GM19463 (cell line): ENCODE measurements around the gene ATR.
"Not testable (repeated sequence)": the region's sequence is repeated elsewhere in the genome, so short reads cannot be mapped to it uniquely, and the experiment has no call there.

Experiments
- ATAC-seq: cut with Tn5 transposase; IDR thresholded peaks from one replicate; pipeline ENCODE4 v1.9.1; 2021; ENCODE audit warnings: mild to moderate bottlenecking, moderate library complexity; ENCODE audit not compliant: unreplicated experiment

Gene ATR

DNA sequence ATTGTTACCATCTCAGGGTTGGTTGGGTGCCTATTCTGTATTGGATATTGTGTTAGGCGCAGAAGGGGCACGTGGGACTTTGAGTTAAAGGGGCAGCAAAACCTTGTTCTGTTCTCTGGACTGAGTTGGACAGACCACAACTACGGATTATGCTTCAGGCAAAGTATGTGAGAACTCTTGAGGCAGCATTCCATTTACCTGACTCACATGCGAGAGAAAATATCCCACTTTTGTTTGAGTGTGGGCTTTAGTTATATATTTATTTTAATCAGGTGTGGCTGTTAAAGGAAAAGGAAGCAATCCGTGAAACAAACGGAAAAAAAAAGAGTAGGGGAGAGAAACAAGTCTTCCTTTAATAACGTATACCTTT is 17.0 kb upstream of the ATR start:
- ATAC-seq = no peak

DNA sequence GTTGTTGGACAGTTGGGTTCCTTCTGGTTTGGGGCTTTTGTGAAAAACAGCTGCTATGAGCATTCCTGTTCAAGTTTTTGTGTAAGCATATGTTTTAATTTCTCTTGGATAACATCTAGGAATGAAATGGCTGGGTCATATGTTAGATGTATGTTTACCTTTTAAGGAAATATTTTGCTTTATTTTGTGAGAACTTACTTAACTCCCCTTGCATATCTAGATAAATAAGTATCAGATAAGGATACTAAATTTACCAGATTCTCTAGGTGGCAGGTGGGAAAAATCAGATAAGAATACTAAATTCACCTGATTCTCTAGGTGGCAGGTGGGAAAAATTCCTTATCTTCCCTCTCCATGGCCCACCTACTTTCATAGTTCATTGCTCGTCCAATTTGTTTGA is 16.6 kb upstream of the ATR start:
- ATAC-seq = no peak

DNA sequence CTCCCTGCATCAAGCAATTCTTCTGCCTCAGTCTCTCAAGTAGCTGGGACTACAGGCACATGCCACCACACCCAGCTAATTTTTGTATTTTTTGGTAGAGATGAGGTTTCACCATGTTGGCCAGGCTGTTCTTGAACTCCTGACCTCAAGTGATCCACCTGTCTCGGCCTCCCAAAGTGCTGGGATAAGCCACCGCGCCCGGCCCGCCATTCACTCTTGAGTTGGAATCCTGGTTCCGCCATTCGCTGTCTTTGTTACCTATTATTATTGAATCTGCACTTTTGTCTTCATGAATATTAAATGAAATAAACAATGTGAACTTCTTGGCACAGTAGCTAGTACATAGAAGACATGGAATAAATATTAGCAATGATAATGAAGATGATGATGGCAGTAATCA is 13.7 kb upstream of the ATR start:
- not testable (repeated sequence) for ATAC-seq

DNA sequence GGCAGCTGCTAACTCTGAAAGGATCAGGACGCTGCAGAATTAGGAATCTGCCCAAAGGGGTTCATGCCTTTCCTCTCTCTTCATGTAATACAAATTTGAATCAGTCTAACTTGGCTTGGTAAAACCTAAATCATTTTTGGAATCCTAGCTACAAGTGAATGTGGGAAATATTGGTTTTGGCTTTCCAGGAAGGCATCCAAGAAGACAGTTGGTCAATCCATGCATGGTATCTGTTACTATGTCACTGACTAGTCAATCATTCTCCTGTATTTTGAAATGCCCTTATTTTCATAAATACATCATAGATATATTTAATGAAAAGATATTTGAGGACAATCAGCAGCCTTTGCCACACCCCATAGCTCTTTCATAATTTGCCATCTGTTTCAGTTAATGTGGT is 10.2 kb upstream of the ATR start:
- ATAC-seq = no peak

DNA sequence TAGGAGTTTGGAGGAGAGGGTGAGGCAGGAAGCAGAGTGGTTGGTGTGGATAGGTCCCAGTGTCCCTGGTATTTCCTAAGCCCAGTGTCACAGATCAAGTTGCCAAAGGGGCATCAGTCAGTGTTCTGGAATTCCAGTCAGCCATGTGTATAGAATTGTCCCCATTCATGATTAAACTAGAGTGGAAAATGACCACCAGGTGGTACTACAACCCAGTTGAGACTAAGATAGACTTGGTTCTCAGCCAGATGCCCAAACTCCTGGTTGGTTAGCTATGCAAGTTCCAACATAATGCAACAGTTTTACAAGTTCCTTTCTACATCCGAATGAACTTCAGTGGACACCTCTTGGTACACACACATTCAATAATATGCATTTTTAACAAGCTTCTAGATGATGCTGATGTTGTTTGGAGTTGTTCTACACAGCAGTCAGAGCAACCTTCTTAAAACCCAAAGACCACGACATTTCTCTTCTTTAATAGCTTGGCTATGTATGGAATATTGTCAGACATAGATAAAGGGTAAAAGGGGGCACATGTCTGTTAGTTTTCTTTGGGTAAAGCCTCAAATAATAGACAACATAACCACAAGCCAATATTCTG is 8.4 kb upstream of the ATR start:
- no peak for ATAC-seq

DNA sequence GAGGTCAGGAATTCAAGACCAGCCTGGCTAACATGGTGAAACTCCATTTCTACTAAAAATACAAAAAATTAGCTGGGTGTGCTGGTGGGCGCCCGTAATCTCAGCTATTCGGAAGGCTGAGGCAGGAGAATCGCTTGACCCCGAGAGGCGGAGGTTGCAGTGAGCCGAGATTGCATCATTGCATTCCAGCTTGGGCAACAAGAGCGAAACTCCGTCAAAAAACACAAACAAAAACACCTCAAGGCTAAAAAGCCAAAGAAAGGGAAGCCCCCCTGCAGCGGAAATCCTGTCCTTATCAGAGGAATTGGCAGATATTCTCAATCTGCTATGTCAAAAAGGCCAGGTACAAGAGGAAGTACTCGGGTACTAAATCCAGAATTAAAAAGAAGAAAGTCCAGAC is 2.5 kb upstream of the ATR start:
- ATAC-seq = not testable (repeated sequence)

DNA sequence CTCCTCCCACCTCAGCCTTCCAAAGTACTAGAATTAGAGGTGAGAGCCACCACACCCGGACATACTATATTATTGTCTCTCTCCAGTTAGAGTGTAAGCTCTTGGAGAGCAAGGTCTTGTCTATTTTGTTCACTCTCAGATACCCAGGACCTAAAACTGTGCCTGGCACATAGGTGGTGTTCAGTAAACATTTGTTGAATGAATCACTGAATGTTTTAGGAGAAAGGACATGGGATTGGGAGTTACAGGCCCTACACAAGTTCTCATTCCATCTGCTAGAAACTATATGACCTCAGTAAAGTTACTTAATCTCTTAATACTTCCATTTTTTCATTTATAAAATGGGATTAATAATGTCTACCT is 1.5 kb upstream of the ATR start:
- ATAC-seq = no peak

DNA sequence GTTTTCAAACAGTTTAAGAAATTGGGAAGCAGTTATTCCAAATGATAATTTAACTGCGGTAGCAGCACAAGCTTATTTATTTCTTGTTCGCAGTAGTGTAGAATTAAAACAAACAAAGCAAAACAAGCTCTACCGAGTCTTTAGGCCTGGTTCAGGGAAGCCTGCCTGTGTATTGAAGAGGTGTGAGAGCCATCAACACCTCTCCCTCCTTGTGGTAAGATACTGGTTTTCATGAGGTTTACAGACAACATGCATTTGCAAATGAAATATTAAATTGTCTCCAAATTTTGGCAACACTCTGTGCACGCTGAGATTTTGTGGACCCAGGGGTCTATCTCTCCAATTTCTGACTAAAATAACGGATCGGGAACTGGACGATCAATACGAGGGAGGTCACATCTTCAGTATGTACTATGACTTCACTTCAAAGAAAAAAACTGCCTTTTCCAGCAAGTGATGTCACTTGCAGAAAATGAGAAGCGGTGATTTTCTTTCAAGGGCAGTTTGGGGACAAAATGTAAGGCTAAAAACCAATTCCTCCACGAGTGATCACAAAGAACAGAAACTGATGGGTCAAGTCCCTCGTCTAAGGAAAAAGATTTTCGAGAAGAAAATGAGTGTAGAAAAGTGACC is 721 bp downstream of the ATR start:
- ATAC-seq = no peak

DNA sequence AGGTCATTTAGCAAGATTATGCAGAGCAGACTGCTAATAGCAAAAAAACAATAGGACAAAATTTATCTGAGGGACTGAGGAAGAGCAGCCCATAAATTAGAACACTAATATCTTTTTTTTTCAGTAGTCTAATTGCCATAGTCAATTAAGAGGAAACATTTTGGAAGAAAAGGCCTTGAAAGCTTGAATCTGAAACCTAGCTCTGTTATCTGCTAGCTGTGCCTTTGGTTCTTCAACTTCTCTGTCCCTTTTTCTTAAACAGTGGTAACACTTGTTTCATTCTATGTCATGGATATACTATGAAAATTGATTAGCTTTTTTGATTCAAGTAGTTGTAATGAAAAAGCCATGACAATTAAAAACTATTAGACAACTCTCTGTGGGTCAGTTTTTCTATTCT is 1.7 kb downstream of the ATR start:
- no peak for ATAC-seq

DNA sequence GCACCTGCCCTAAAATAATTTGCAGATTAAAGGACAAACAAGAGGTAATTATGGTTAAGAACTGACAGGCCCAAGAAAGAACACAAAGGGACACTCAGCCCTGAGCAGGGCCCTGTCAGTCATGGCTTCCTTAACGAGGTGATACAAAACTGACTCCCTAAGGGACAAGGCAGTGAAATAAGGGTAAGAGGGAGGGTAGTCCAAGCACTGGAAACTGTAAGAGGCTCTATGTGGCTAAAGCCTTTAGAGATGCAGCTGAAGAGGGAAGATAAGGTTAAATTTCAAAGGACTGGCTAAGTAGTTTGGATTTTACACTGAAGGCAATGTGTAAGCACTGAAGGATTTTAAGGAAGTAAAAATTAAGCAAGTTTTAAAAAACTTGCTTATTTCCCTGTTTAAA is 3.9 kb downstream of the ATR start:
- no peak for ATAC-seq

DNA sequence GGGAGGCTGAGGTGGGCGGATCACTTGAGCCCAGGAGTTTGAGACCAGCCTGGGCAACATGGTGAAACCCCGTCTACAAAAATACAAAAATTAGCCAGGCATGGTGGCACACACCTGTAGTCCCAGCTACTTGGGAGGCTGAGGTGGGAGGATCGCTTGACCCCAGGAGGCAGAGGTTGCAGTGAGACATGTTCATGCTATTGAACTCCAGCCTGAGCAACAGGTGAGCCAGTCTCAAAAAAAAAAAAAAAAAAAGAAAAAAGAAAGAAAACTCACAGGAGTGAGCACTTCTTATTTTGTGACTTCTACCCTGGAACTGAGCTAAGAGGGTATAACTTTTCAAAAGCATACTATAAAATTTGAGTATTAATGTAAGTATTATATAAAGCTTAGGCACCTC is 4.3 kb downstream of the ATR start:
- not testable (repeated sequence) for ATAC-seq

DNA sequence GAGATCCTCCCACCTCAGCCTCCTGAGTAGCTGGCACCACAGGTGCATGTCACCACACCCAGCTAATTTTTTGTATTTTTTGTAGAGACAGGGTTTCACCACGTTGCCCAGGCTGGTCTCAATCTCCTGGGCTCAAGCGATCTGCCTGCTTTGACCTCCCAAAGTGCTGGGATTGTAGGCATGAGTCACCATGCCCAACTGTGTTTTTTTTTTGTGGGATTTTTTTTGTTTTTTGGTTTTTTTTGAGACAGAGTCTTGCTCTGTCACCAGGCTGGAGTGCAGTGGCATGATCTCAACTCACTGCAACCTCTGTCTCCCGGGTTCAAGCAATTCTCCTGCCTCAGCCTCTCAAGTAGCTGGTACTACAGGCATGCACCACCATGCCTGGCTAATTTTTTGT is 9.1 kb downstream of the ATR start:
- ATAC-seq = not testable (repeated sequence)

DNA sequence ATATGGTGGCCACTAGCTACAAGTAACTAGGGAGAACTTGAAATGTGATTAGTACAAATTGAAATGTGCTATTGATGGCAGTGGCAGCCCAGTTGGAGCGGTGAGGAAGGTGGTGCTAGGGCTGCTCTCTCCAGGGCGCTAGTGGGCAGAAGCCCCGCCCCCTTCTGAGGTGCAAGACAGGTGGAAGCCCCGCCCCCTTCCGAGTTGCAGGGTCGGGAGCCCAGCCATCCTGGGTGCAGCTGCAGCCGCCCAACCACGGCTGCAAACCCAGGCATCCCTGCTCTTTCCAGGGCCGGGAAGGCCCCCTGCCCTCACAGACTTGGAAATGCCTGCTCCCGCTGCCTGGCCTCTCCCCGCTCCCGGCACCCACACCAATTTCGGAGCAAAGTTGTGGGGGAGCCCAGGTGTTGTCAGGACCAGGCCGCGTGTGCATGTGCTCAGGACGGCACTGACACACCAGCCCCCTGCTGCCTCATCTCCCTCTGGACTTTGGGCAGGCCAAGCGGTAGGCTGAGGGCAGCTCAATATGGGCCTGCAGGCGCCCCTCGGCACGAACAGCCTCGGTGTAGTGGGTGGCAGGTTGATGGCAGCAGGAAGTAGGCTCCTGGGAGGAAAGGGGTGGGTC is 10.0 kb downstream of the ATR start:
- ATAC-seq = no peak

DNA sequence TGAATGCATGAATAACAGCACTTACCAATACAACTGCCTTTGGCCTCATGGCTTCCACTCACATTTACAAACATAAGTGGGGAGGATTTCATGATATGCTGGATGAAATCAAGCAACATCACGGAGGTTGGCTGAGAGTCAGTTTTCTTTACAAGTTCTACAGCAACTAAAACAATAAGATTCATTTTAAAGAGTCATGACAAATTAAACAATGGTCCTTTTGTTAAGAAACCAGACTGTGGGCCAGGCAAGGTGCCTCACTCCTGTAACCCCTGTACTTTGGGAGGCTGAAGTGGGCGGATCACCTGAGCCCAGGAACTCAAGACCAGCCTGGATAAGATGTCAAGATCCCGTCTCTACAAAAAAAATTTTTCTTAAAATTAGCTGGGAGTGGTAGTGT is 12.4 kb downstream of the ATR start:
- no peak for ATAC-seq

DNA sequence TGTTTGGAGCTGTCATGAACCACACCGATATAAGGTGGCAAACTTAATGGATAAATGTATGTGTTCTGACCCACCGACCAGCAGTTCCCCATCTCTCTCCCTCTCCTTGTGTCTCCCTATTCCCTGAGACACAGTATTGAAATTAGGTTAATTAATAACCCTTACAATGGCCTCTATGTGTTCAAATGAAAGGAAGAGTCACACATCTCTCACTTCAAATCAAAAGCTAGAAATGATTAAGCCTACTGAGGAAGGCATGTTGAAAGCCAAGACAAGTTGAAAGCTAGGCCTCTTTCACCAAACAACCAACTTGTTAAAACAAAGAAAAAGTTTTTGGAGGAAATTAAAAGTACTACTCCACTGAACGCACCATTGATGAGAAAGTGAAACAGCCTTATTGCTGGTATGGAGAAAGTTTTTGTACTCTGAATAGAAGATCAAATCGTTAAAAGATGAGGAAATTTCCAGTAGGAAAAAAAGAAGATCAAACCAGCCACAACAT is 15.0 kb downstream of the ATR start:
- no peak for ATAC-seq

DNA sequence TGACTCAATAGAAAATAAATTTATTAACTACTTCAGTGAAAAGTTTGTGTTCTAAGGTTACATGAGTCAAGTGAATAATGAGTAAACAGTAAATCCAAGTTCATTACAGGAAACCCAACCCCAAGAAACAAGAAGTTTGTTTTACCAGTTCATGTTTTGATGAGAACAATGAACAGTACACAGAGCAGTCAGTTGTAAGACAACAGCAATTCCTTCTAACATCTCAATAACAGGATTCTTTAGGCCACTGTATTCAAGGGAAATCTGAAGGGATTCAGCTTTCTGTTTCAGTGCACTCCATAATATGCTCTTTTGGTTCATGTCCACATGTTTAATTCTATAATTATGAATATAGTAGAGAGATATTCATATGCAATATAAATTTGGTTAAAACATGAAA is 18.4 kb downstream of the ATR start:
- ATAC-seq = no peak

DNA sequence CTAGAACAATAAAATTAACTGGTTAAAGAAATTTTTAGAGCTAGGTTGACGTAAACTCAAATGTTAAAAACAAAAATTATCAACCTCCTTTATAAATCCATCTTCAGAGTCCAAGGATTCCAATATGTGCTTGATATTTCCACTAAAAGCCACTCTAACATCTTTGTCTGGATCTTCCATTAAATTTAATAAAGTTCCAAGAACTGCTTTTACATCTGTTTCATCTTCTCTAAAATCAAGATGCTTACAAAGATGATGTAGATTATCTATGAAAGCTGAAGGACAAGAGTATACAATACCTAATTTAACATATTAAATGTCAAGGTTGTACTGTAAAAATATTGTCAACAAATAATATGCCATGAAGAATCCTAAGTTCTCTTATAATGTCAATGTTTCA is 24.8 kb downstream of the ATR start:
- ATAC-seq = no peak

DNA sequence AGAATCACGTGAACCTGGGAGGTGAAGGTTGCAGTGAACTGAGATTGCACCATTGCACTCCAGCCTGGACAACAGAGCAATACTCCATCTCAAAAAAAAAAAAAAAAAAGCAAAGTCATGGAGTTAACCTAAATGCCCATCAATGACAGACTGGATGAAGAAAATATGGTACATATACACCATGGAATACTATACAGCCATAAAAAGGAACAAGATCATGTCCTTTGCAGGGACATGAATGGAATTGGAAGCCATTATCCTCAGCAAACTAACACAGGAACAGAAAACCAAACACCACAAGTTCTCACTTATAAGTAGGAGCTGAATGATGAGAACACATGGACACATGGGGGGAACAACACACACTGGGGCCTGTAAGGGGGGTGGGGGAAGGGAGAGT is 26.0 kb downstream of the ATR start:
- ATAC-seq = not testable (repeated sequence)

DNA sequence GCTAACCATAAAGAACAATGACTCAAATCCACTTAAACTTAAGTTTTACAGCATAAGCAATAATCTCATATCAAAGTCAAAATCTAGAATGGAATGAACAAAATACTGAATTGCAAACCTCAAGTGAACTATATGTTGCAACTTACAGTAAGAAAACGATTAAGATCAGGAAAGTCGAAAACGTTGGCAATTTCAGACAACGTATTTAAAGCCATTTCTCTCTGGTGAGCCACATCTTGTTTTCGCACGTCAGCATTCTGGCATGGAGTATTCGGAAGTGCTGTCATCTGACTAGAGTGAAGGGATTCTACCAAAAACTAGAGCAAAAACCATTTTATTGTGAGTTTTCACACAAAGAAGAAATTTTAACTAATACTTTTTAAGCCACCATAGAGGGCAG is 28.5 kb downstream of the ATR start:
- no peak for ATAC-seq

DNA sequence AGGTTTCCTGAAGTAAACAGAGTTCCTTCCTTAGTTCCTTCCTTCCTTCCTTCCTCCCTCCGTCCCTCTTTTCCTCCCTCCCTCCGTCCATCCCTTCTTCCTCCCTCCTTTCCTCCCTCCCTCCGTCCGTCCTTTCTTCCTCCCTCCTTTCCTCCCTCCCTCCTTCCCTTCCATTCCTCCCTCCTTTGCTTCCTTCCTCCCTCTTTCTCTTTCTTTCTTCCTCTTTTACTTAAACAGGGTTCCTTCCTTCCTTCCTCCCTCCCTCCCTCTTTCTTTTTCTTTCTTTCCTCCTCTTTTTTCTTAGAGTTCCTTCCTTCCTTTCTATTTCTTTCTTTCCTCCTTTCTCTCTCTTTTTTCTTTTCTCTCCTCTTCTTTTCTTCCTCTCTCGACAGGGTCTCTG is 35.2 kb downstream of the ATR start:
- ATAC-seq = no peak

DNA sequence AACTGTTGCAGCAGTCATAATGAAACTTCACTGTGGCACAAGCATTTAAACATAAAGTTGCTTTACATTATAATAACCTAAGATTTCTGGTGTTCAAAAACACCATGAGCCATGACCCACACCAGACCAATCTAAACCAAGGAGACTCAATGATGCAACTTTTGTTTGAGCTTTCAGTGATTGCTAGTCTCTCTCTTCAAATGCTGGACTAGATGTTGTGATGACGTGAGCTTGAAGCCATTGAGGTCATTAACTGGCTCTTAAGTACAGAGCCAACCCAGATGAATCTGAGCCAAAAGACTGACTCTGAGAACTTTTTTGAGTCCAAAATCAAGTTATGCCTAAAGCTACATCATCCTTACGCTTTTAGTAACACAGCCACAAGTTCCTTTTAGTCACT is 36.5 kb downstream of the ATR start:
- ATAC-seq = no peak

DNA sequence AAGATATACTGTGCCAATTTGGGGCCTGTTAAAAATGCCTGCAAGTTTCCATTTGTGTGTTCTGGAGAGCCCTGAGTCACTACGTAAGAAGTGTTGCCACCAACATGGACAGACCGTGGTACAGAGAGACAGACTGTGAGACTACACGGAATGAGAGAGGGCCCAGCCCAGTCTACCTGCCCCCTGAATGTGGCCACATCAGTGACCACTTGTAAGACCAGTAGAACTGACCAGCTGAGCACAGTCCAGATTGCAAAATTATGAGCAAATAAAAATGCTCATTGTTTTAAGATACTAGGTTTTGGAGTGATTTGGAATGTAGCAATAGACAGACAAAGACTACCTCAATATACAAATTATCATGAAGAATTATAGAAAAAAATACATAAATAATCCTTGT is 42.0 kb downstream of the ATR start:
- no peak for ATAC-seq

DNA sequence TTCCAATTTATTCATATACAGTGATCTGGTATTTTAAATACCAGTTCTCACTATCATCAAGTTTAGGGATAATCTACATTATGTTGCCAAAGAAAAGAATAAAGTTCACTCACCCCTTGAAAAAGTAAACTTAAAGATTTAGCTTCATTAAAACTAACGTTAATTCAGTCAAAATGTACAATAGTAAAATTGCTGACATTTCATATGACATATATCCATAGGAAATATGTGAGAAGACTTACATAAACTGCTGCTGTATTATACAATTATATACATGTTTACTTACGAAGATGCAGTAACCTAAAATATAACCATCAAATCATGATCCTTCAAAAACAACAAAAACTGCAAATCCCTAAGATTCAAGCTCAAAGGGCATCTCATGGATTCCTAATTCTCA is 44.0 kb downstream of the ATR start:
- ATAC-seq = no peak
